Stimulated activated CD8-positive, alpha-beta memory T cell treated with anti-CD3 and anti-CD28 coated beads, Interleukin-15, amount 100 ng/mL, for 48 hours (primary cell): ENCODE results near the gene BCAS4.
A peak's percentile ranks its signal among the peaks of the same experiment; 100 is the strongest.

Experiments
- DNase-seq, 2 donors: peaks; one replicate each; pipeline ENCODE4 v3.0.0-alpha.2; 2020; ENCODE audit warnings: low read depth in 2 of 2

Gene BCAS4

DNA sequence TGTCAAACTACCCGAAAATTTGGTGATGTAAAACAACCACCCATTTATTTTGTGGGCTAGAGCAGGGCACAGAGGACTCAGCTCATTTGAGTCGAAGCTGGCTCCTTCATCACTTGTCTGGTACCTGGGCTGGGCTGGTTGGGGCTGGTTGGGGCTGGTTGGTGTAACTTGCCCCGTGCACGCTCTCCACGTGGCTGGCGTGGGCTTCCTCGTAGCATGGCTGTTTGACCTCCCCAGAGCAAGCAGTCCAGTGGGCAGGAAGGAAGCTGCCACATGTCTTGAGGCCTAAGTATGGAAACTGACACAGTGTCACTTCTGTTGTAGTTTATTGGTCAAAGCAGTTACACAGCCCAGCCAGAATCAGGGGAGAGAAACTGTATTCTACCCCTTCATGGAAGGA lies 27.1 kb downstream of the BCAS4 start:
- no peak for DNase-seq

DNA sequence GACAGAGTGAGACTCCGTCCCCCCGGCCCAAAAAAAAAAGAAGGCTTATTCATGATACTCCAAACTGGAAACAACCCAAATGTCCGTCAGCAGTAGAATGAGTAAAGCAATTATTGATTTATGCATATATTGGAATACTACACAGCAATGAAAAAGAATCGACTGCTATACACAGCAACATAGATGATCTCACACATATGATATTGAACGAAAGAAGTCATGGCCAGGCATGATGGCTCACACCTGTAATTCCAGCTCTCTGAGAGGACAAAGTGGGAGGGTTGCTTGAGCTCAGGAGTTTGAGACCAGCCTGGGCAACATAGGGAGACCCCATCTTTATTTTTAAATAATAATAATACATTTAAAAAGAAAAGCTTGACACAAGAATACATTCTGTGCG lies 28.5 kb downstream of the BCAS4 start:
- DNase-seq: no peak

DNA sequence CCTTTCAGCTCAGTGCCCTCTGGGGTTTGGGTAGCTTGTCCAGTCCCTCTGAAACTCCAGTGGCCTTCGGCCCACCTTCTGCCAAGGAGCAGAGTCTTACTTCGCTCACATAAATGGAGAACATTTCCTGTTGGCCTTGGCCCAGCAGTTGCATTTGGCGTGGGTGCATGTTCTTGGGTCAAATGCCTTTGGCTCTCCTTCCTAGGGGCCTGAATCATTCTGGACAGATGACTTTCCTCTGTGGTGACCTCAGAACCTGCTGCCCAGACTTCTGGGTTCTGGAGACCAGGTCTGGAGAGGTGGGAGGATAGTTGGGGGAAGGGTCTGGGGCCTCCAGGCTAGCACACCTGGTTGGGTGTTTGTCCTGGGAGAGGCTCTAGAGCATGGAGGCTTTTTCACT lies 29.3 kb downstream of the BCAS4 start:
- no peak for DNase-seq

DNA sequence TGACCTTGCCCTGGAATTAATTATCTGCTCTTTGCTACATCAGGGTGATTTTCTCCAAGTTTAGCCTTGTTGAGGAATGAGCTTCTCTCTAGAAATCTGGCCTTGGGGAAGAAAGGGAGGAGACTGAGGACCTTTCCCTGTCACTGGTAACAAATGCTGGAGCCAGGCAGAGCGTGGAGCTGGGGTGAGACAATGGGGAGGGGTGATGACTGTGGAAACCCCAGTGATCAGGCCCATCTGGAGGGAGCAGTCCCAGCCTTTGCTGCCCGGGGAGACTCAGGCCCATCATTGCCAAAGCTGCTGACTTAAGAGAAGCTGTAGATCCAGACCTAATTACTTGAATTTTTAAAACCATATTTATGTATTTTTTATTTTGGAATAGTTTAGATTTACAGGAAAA lies 31.3 kb downstream of the BCAS4 start:
- DNase-seq: no peak

DNA sequence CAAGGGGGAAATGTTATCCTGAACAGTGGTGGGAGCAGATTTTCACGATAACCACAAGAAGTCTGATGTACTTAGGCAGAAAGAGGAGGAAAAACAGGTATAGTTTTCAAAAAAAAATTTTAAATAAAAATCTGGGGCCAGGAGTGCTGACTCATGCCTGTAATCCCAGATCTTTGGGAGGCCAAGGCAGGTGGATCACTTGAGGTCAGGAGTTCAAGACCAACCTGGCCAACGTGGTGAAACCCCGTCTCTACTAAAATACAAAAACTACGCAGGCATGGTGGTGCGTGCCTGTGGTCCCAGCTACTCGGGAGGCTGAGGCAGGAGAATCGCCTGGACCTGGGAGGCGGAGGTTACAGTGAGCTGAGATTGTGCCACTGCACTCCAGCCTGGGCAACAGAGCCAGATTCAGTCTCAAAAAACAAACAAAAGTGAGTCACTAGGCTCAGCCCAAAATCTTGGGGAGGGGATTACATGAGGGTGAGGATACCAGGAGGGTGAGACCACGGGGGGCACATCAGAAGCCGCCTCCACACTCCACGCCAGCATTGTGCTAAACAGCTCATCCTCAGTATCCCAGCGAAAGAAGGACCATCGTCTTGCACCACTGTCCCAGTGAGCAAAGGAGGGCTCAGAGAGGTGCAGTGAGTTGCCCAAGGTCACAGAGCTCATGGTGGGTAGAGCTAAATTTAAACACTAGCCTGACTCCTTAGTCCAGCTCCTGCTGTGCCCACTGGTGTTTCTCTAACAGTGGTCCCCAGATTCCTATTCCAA lies 33.7 kb downstream of the BCAS4 start:
- DNase-seq: no peak

DNA sequence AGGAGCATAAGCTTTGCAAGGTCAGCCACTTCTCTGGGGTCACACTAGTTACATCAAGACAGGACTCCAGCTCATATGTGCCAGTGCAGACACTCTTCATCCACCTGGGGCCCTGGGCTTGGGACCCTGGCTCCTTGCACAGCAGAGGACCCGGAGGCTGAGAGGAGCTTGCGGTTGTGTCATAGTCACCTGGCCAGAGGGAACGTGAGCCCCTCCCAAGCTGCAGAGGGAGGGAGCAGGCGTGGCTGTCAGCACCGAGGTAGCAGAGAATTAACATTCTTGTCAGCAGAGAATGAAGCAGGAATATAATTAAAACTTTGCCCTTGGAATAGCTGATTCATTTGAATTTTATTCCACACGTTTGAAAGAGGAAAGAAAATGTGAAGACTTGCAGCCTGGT lies 36.8 kb downstream of the BCAS4 start:
- no peak for DNase-seq

DNA sequence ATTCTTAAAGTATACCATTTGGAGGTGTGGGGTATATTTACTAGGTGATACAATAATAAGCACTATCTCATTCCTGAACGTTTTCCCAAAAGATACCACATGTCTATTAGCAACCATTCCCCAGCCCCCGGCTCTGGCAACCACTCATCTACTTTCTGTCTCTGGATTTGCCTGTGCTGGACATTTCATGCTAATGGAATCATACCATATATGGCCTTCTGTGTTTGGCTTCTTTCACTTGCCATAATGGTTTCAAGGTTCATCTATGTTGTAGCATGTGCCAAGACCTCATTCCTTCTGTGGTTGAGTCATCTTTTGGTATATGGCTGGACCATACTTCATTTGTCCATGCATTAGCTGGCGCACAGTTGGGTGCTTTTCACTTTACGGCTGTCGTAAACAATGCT lies 39.7 kb downstream of the BCAS4 start:
- DNase-seq: no peak

DNA sequence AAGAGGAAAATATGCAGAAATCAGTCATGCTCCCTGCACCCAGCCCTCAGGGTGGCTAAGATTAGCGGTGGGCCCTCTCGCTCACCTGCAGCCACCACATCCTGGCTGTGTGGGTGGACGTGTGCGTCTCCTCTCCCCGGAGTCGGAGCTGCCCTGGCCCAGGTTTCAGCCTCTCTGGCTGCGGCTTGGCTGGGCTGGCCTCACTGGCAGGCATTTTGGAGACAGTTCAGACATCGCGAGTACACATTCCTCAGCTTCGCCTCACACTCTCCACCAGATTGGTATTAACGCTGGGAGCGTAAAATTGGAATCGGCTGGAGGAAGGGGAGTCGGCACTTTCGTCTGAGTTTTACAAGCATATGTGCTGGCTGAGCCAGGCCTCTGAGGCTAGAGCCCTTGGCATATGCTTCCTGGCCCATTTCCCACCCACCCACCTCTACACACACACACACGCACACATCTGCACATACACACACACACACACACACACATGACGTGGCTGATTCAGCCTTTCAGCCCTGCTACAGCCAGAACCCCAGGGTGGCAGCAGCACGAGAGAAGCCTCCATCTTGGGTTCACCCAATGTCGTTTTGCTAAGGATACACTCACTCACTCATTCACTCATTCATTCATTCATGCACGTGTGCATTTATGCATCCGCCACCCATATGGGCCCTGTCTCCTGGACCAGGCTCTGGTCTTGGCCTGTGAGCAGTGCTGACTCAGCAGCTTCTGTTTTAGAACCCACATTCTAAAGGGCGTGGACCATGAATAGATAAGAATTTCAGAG lies 42.9 kb downstream of the BCAS4 start:
- DNase-seq: peak; percentile 18 to 21

DNA sequence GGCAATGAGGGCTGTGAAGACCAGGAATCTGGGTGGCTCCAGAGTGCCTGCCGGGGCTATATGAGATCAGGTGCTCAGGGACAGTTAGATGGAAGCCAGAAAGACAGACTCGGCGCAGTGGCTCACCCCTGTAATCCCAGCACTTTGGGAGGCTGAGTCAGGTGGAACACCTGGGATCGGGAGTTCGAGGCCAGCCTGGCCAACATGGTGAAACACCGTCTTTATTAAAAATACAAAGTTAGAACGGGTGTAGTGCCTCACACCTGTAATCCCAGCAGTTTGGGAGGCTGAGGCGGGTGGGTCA lies 43.4 kb downstream of the BCAS4 start:
- DNase-seq: no peak

DNA sequence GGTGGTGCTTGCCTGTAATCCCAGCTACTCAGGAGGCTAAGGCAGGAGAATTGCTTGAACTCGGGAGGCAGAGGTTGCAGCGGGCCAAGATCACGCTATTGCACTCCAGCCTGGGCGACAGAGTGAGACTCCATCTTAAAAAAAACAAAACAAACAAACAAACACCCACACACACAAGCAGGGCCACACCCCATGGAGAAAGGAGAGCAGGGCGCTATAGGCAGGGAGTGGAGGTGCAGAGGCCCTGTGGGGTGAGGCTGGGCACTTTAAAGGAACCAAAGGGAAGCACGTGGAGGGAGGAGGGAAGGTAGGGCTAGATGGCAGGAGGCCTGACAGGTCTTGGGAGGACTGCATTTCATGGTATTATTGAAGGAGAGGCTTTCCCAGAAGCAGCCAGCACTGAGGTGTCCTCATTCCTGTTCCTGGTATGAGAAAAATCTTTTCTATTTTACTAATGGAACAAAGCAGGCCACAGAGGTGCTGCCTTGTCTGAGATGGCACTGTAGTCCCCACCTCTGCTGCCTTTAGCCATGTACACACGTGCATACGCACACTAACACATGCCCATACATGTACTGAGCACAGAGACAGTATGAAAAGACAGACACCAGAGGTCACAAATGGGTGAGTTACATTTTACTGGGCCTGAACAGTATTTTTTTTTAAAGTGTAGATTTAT lies 44.0 kb downstream of the BCAS4 start:
- no peak for DNase-seq

DNA sequence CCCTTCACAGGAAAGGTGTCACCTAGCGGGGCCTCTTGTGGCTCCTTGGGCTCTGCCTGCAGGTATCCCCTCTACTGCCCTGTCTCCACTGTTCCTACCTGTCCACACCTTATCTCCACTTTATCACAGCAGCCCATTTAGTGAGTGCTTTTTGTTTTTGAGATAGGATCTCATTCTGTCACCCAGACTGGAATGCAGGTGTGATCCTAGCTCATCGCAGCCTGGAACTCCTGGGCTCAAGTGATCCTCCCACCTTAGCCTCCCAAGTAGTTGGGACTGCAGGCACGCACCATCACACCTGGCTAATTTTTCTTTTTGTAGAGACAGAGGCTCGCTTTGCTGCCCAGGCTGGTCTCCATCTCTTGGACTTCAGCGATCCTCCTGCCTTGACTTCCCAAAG lies 48.0 kb downstream of the BCAS4 start:
- DNase-seq: no peak

DNA sequence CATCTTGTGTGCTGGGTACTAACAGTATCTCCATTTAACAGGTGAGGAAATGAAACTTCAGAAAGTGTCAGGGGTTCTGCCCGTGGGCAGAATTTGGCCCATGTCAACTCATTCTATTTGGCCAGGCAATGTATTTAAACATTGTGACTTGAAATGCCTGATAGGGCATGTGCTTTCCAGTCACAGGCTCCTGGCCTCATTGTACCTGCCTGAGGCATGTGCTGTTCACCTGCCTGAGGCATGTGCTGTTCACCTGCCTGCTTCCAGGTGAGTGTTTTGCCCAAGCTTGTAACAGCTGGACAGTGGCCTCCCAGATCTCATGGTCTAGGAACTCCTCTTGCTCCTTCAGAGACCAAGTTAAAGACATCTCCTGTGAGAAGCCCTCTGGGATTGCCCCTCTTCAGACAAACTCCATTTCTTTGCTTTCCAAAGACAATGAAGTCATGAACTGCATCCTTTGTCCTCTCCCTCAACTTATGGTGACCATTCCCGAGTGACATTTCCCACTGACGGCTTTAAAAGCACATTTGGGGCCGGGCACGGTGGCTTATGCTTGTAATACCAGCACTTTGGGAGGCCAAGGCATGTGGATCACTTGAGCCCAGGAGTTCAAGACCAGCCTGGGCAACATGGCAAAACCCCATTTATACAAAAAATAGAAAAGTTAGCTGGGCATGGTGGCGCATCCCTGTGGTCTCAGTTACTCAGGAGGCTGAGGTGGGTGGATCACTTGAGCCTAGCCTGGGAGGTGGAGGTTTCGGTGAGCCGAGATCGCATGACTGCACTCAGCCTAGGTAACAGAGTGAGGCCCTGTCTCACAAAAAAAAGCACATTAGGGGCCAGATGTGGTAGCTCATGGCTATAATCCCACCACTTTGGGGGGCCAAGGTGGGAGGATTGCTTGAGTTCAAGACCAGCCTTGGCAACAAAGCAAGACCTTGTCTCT lies 48.7 kb downstream of the BCAS4 start:
- no peak for DNase-seq

DNA sequence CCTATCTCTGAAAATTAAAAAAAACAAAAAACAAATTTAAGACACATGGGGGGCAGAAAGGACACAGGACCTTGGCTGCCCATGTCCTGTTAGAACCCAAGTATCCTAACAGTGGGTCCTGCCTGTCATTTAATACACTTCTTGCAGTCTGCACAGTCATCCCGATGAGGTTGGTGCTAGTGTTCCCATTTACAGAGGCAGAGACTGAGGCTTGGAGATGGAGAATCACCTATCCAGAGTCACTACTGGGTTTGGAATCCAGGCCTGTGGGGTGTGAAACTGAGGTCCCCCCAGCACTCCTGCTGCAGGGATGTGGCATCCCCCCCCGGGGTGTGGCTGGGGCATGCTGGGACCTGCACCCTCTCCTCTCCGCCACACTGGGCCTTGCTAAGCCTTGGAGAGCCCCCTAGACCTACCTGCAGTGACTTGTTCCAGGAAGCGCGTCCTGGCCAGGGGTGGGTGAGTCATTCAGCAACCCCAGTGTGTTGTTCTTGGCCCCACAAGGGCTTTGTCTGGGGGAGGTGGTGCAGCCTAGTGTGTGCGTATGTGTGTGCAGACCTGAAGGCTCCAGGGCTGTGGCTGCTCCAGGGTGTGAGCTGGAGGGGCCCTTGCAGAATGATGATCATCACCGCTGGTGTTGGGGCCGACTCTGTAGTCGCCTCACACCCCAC lies 49.7 kb downstream of the BCAS4 start:
- DNase-seq: peak; percentile 72 to 75

DNA sequence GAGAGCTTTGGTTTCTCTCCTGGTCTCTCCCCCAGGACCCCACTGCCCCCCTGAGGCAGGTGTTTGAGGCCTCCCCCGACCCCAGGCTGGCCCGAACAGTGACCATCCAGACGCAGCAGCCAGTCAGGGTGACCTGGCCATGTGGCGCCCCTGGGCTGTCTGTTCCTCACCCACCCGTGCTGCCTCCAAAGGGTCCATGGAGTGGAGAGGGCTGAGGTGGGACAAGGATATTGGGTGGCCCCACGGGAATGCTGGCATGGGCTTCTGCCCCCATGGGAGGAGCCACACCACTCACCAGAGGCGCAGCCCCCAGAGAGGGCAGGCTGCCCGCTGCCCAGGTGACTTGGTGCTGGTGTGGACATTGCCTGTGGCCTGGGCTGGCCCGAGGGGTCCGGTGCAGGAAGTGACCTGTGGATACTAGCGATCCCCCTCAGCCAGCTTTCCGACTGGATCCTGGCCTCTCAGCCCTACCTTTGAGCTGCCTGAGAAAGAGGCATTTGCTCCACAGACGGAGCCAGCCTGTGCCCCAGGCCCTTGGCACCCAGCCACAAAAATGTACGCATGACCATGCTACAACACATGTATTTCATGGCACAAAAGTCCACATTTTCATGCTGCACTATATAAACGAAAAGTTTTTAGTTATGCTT lies 50.8 kb downstream of the BCAS4 start:
- no peak for DNase-seq

DNA sequence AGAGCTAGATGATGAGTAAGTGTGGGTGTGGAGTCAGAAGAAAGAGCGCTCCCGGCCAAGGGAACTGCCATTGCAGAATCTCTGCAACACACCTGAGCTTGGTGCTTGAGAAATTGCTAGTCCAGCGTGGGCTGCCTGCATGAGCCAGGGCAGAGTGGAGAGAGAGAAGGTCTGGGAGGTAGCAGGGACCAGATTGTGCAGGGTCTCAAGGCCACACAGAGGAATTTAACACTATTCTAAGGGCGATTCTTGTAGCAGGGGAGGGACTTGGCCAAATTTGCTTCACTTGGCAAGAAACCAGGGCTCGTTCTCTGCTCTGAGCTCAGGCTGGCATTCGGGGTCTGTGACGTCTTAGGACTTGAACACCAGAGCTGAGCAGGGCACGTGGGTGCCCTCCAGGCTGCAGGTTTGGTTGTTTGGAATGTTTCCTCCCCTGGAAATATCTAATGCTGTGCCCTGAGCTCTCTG lies 53.5 kb downstream of the BCAS4 start:
- DNase-seq: no peak

DNA sequence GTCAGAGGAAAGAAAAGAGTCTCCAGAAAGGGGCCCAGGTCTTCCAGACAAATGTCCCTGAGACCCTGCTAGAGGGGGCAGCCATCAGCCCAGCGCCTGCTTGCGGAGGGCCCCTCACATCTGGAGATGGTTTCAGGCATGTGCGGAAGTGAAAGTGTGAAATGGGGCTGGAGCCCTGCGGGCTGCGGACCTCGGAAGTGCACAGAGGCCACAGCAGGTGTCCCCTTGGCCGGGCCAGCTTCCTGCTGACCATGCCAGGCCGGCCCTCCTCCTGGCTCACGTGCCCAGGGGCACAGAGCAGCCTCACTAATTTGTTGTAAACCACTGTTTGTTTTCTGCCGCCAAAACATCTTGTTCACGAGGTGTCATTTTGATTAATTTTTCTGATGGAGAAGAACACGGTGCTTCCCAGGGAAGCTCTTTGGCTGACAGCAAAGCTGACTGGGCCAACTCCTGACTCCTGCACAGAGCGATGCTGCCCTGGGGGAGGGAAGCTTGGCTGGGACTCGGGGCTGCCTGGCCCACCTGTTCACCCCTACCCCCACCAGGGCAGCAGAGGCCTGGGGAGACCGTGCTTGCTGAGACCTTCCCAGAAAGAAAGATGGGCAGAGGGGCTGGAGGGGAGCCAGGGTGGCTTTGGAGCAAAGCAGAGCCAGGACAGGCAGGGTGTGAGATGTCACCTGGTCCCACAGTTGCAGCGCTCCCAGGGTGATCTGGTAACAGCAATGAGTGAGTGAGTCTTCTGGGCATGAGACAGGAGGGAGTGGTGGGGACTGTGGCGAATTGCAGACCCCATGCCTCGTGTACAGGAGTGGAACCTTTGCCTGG lies 54.2 kb downstream of the BCAS4 start:
- DNase-seq: no peak

DNA sequence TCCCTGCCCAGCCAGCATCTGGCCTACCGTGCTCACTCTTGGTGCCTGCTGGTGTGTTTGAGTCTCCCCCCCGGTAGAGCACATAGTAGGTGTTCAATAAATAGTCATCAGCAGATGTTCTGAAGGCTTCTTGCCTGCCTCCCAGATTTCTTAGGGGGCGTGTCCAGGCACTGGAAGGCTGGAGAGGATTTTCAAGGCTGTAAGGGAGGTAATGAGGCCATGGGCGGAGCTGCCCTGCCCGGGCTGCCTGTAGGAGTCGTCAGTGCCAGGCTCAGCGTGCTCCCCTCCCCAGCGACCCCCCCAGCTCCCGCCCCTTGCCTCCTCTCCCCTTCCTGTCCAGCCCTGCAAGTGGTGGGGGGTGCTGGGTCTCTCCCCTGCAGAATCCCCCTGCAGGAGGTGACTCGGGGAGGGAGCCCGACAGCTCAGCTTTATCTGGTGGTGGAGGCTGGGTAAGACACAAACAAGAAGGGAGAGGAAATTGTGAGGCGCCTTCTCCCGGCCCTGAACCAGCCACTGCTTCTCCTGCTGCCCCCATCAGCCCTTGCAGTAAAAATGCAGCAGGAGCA lies 55.9 kb downstream of the BCAS4 start:
- no peak for DNase-seq

DNA sequence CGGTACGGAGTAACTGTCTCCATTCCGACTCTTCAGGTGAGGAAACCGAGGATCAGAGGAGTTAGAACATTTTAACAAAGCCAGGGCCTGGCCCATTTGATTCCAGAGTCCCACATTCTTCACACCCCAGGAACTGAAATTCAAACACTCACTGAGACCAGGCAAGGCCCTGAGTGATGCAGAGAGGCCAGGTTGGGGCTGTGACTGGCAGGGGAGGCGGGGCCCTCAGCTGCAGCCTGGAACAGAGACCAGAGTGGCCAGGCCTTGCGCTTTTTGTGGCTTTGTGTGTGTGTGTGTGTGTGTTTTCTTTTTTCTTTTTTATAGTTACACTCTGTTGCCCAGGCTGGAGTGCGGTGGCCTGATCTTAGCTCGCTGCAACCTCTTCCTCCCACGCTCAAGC lies 57.2 kb downstream of the BCAS4 start:
- DNase-seq: no peak

DNA sequence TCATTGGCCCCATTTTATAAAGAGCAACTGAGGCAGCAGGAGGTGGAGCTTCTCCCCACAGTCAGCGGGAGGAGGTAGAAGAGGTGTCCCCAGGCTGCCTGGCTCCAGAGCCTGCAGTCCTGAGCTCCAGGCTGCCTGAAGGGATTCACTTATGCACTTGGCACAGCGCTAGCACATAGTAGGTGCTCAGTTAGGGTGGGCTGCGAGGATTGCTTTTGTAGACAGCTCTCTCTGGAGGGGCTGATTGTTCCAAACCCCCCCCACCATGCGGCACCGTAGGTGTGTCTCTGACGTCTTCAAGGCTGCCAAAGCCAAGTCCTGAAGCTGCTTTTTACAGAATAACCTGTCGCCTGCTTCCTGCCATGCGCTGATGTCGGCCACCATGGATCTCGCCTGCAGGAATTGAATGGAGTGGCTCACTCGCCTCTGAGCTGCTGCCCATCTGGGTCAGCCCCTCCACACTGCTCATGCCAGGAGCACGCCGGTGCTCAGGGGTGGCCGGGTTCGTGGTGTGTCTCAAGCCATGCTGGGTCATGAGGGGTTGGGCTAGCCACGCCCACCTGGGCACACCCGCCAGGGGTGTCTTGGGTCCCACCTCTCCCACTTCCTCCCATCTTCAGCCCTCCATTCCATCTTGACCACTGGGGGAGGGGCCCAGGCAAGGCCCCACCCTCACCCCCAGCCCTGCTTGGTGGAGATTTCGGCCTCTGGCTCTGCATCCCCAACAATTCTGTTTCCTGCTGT lies 59.8 kb downstream of the BCAS4 start:
- no peak for DNase-seq
